Loucy (cell line): ENCODE results near the gene PAM.

ENCODE experiments used
- CTCF ChIP-seq: fragments of 200-600 bp; sonication (generic); conservative IDR thresholded peaks from 2 replicates; pipeline ENCODE4 v1.5.1; 2014; ENCODE audit warnings: mild to moderate bottlenecking, antibody characterized with exemption, low read length
- EZH2phosphoT487 ChIP-seq: fragments of 200-600 bp; IDR thresholded peaks from 2 replicates; pipeline ENCODE4 v1.6.1; 2018; ENCODE audit warnings: antibody characterized with exemption, mild to moderate bottlenecking, moderate library complexity, borderline replicate concordance

GRCh38 chr5:102930244-102930643 lies 175.1 kb downstream of the PAM start:
- TF ChIP-seq CTCF (no peak), EZH2phosphoT487 (no peak)
